Measurements from ENCODE around the gene ZBTB7C. TPM values are rescaled to one million over a fixed set of nuclear protein-coding genes. Genes with fewer than 3 reads are reported as not detected.

ZBTB7C gene
- polyA plus RNA-seq, 1 experiment, result not detected

DNA sequence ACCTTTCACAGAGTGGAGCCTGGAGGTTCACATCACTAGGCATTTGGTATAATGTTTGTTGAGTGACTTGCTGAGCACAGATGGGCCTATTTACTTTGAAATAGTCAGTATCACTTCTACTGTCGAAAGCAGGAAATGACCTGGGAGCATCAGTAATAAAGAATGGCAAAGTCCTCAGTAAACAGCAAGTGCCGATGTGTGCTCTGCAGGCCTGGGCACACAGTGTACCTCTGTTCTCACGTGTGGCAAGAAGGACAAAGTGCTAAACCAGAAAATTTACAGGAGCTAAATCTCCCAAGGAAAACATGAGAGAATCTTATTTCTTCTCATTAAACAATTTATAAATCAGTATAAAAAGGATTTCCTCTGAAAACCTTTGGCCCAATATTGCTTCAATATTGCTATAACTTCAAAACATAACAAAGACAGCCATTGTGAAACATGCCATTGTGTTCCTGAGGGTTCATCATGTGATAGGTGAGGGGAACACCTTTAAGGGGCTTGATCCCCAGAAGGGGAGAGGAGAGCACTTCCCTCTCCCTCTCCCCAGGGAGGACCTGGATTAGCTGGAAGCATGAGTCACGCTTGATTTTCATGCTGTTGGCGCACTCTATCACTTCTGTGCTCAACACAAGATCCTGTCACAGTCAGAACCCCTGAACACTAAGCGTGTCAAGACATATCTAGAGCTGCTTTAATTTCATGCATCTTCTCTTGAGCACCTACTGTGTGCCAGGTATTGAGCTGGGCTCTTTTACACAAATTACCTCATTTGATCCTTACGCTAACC is 347.2 kb downstream of the ZBTB7C start:
- no peak overlapping the region for H3K4me3 ChIP-seq (ENCODE audit: low read depth, low read length)
- POLR2A ChIA-PET, result no interaction called here
- H3K27me3 ChIP-seq (ENCODE audit: control insufficient read depth, insufficient read depth, low read length), result no peaks in the 10 kb centered on the region; the same call in none of the 2 replicates
- TF ChIP-seq, protein P1, sequence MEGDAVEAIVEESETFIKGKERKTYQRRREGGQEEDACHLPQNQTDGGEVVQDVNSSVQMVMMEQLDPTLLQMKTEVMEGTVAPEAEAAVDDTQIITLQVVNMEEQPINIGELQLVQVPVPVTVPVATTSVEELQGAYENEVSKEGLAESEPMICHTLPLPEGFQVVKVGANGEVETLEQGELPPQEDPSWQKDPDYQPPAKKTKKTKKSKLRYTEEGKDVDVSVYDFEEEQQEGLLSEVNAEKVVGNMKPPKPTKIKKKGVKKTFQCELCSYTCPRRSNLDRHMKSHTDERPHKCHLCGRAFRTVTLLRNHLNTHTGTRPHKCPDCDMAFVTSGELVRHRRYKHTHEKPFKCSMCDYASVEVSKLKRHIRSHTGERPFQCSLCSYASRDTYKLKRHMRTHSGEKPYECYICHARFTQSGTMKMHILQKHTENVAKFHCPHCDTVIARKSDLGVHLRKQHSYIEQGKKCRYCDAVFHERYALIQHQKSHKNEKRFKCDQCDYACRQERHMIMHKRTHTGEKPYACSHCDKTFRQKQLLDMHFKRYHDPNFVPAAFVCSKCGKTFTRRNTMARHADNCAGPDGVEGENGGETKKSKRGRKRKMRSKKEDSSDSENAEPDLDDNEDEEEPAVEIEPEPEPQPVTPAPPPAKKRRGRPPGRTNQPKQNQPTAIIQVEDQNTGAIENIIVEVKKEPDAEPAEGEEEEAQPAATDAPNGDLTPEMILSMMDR (IDR thresholded peaks at IDR 0.05; ENCODE audit: insufficient read depth, low read depth, low read length), result no peak
- no peaks in the 10 kb centered on the region for H3K36me3 ChIP-seq (ENCODE audit: control insufficient read depth, insufficient read depth, low read length)
- CTCF ChIA-PET, result no interaction called here
- no peak for DNase-seq (ENCODE audit: low read depth)

DNA sequence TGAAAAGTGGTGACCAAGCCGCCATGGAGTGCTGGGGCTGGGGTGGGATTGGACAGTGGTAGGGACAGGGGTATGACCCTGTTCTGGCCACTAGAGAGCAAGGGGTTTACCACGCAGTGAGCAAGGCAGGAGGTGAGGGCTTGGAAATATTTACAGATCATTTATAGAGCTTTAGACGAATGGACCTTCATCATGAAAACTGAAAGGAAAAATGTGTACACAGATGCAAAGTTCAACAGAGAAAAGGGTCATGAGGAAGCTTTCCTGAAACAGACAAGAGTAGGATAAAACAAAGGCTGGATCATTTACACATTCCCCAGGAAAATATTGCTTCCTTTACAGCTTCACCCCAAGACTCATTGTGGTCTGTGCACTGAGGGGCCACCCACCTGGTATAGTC is 348.2 kb downstream of the ZBTB7C start:
- ChIA-PET POLR2A (no interaction called here), CTCF (no interaction called here)
- Histone ChIP-seq H3K4me3 (ENCODE audit: low read depth, low read length) (no peak overlapping the region), H3K36me3 (ENCODE audit: control insufficient read depth, insufficient read depth, low read length) (no peaks in the 10 kb centered on the region), H3K27me3 (ENCODE audit: control insufficient read depth, insufficient read depth, low read length) (no peaks in the 10 kb centered on the region; the same call in none of the 2 replicates)
- TF ChIP-seq, protein P1 (IDR thresholded peaks at IDR 0.05; ENCODE audit: insufficient read depth, low read depth, low read length), result no peak
- no peak for DNase-seq (ENCODE audit: low read depth)

DNA sequence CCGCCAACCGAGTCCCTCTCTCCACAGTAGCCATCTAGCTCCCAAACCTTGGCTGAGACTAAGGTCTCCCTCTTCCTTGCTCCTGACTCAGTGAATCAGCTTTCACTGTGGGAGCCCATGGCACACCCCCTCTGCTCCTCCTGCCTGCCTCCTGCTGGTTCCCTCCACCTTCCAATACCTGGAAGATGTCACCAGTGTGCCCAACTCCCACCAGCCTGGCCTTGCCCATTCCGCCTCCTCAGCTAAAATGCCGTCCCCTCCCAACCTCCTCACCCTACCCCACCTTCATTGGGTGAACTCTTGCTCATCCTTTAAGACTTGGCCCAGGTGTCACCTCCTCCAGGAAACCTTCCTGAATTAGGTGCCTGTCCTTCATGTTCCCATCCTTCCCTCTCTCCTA is 348.8 kb downstream of the ZBTB7C start:
- CTCF ChIA-PET, result interaction anchor here (0.6 to 0.8 kb wide), 2 partner anchors 30 to 147 kb away, joined by 3 to 4 read pairs; no protein-coding TSS in a partner anchor
- H3K36me3 ChIP-seq (ENCODE audit: control insufficient read depth, insufficient read depth, low read length), result no peaks in the 10 kb centered on the region
- POLR2A ChIA-PET, result no interaction called here
- H3K4me3 ChIP-seq (ENCODE audit: low read depth, low read length), result no peak overlapping the region
- TF ChIP-seq, protein P1 (IDR thresholded peaks at IDR 0.05; ENCODE audit: insufficient read depth, low read depth, low read length), result no peak
- DNase-seq (ENCODE audit: low read depth), result no peak
- peaks cover 2% of the 10 kb centered on the region for H3K27me3 ChIP-seq (ENCODE audit: control insufficient read depth, insufficient read depth, low read length)

DNA sequence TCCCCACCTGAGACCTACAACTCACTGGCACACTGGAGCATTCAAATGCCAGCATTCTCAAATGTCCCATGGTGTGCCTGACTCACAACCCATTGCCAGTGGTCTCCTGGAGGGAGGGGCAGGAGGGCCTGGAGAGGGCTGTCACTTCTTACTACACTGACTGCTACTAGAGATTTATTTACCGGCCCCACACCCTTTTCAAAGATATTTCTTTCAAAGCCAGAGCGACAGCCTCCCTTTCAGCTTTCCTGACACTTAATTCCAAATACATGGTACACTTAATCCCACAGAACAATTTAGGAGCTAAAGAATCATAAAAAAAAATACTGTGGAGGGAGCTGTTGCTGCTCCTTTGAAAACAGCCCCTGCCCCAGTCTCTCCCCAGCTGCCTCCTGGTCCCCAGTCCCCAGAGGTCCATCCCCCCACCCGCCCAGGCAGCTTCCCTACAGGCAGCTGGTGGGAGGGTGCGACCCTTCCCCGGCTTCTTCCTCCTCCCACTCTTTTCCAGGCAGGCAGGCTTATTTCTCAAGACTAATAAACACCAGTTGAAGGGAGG is 349.6 kb downstream of the ZBTB7C start:
- POLR2A ChIA-PET, result no interaction called here
- DNase-seq (ENCODE audit: low read depth), result no peak
- no peak overlapping the region for H3K4me3 ChIP-seq (ENCODE audit: low read depth, low read length)
- H3K36me3 ChIP-seq (ENCODE audit: control insufficient read depth, insufficient read depth, low read length), result no peaks in the 10 kb centered on the region
- TF ChIP-seq, protein P1 (IDR thresholded peaks at IDR 0.05; ENCODE audit: insufficient read depth, low read depth, low read length), result no peak
- CTCF ChIA-PET, result interaction anchor here (0.6 to 0.8 kb wide), 2 partner anchors 29 to 148 kb away, joined by 3 to 4 read pairs; no protein-coding TSS in a partner anchor
- H3K27me3 ChIP-seq (ENCODE audit: control insufficient read depth, insufficient read depth, low read length), result peaks cover 2% of the 10 kb centered on the region

DNA sequence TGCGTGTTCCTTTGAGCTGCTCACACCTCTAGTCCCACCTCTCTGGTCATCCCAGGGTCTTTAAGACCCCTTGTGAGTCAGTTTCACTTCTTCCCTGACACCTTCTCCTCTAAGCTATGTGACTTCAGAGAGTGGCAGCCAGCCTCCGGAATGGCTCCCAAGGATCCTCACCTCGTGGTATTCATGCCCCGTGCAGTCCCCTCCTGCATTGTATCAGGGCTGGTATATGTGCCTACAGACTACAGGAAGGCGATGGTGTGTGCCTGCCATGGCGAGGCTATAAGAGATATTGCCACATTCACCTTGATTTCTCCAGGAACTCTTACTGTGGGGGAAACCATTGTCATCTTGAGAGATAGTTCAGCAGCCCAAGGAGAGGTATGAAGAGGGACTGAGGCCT is 350.7 kb downstream of the ZBTB7C start:
- ChIA-PET CTCF (interaction anchor here (0.7 to 1.3 kb wide), 2 partner anchors 8 to 170 kb away, joined by 3 read pairs; no protein-coding TSS in a partner anchor), POLR2A (no interaction called here)

More for the DNA sequence above, 350.7 kb downstream of the ZBTB7C start:
- Histone ChIP-seq H3K4me3 (ENCODE audit: low read depth, low read length) (no peak overlapping the region), H3K27me3 (ENCODE audit: control insufficient read depth, insufficient read depth, low read length) (peaks cover 2% of the 10 kb centered on the region), H3K36me3 (ENCODE audit: control insufficient read depth, insufficient read depth, low read length) (no peaks in the 10 kb centered on the region)
- TF ChIP-seq, protein P1 (IDR thresholded peaks at IDR 0.05; ENCODE audit: insufficient read depth, low read depth, low read length), result no peak
- DNase-seq (ENCODE audit: low read depth), result no peak
